IgD-negative memory B cell (primary cell): ENCODE measurements around the gene MAN1A1. TPM values are rescaled to one million over a fixed set of nuclear protein-coding genes. Genes with fewer than 3 reads are reported as not detected.
A peak's percentile ranks its signal among the peaks of the same experiment; 100 is the strongest.
"Not testable (repeated sequence)": the region's sequence is repeated elsewhere in the genome, so short reads cannot be mapped to it uniquely, and the experiment has no call there.

ENCODE experiments used
- H3K27ac Mint-ChIP-seq, 3 donors: one replicate each; pipeline ENCODE4 v1.8.0; 2020 to 2022; ENCODE audit warnings: mild to moderate bottlenecking in 3 of 3, mixed read lengths in 3 of 3, moderate library complexity in 1 of 3
- H3K27me3 Mint-ChIP-seq: one replicate; pipeline ENCODE4 v1.8.0; 2021; ENCODE audit warnings: mixed read lengths
- H3K36me3 Mint-ChIP-seq: one replicate; pipeline ENCODE4 v1.8.0; 2020; ENCODE audit warnings: mild to moderate bottlenecking, mixed read lengths
- H3K4me1 Mint-ChIP-seq, 3 donors: one replicate each; pipeline ENCODE4 v1.8.0; 2020 to 2022; ENCODE audit warnings: mixed read lengths in 3 of 3, mild to moderate bottlenecking in 1 of 3
- H3K4me3 Mint-ChIP-seq, 4 donors: one replicate each; pipeline ENCODE4 v1.8.0; 2020 to 2022; ENCODE audit warnings: mild to moderate bottlenecking in 4 of 4, mixed read lengths in 4 of 4, moderate library complexity in 3 of 4
- H3K9me3 Mint-ChIP-seq, 3 donors: one replicate each; pipeline ENCODE4 v1.8.0; 2020 to 2021; ENCODE audit warnings: mixed read lengths in 3 of 3, mild to moderate bottlenecking in 1 of 3
- polyA plus RNA-seq: library from polyadenylated mRNA; unstranded; fragments of 300-500 nt; fragmentation: Illumina TruSeq; gene quantifications from one replicate; pipeline ENCODE4 v1.2.3, GENCODE V29; 2021

MAN1A1 gene
- polyA plus RNA-seq, 1 donor from 2014 or later: 16.9 TPM

GRCh38 chr6:119157506-119157815 is 192.1 kb downstream of the MAN1A1 start:
- Mint-ChIP-seq H3K27ac (no peak overlapping the region), H3K9me3 (peaks cover 0 to 2% (median 0%) of the 10 kb centered on the region in 3 donors), H3K4me3 (no peak overlapping the region), H3K27me3 (peaks cover 4% of the 10 kb centered on the region), H3K36me3 (peaks cover 2% of the 10 kb centered on the region), H3K4me1 (peaks cover 0 to 5% (median 2%) of the 10 kb centered on the region in 3 donors)

GRCh38 chr6:119156757-119157505 is 192.6 kb downstream of the MAN1A1 start:
- no peak overlapping the region for H3K27ac Mint-ChIP-seq
- no peak overlapping the region for H3K4me3 Mint-ChIP-seq
- H3K36me3 Mint-ChIP-seq: no peaks in the 10 kb centered on the region
- no peaks in the 10 kb centered on the region for H3K9me3 Mint-ChIP-seq
- peaks cover 2% of the 10 kb centered on the region for H3K27me3 Mint-ChIP-seq
- H3K4me1 Mint-ChIP-seq: peaks cover 0 to 2% (median 0%) of the 10 kb centered on the region in 3 donors

- not testable (repeated sequence) for H3K4me1 Mint-ChIP-seq, H3K36me3 Mint-ChIP-seq, H3K4me3 Mint-ChIP-seq, H3K27ac Mint-ChIP-seq, H3K9me3 Mint-ChIP-seq, H3K27me3 Mint-ChIP-seq
These were observed 193.5 kb downstream of the MAN1A1 start for GRCh38 chr6:119156082-119156481.

- H3K27ac Mint-ChIP-seq: no peak overlapping the region
- H3K9me3 Mint-ChIP-seq: no peaks in the 10 kb centered on the region
- peaks cover 4% of the 10 kb centered on the region for H3K27me3 Mint-ChIP-seq
- no peak overlapping the region for H3K4me3 Mint-ChIP-seq
- H3K36me3 Mint-ChIP-seq: no peaks in the 10 kb centered on the region
- H3K4me1 Mint-ChIP-seq: peaks cover 0 to 2% (median 0%) of the 10 kb centered on the region in 3 donors
These were observed 197.4 kb downstream of the MAN1A1 start for GRCh38 chr6:119152187-119152586.

- no peak overlapping the region for H3K4me3 Mint-ChIP-seq
- peaks cover 0 to 2% (median 0%) of the 10 kb centered on the region in 3 donors for H3K4me1 Mint-ChIP-seq
- no peak overlapping the region for H3K27ac Mint-ChIP-seq
- H3K27me3 Mint-ChIP-seq: peaks cover 4% of the 10 kb centered on the region
- no peaks in the 10 kb centered on the region for H3K36me3 Mint-ChIP-seq
- H3K9me3 Mint-ChIP-seq: no peaks in the 10 kb centered on the region
These were observed 200.6 kb downstream of the MAN1A1 start for GRCh38 chr6:119148825-119149525.

- Mint-ChIP-seq H3K27me3 (peaks cover 4% of the 10 kb centered on the region), H3K4me1 (peaks cover 0 to 2% (median 0%) of the 10 kb centered on the region in 3 donors), H3K4me3 (no peak overlapping the region), H3K36me3 (no peaks in the 10 kb centered on the region), H3K9me3 (no peaks in the 10 kb centered on the region), H3K27ac (no peak overlapping the region)
These were observed 201.3 kb downstream of the MAN1A1 start for GRCh38 chr6:119148098-119148824.

GRCh38 chr6:119147101-119148053 is 202.2 kb downstream of the MAN1A1 start:
- peaks cover 2% of the 10 kb centered on the region for H3K27me3 Mint-ChIP-seq
- no peak overlapping the region for H3K4me3 Mint-ChIP-seq
- H3K9me3 Mint-ChIP-seq: no peaks in the 10 kb centered on the region
- H3K4me1 Mint-ChIP-seq: peaks cover 0 to 2% (median 0%) of the 10 kb centered on the region in 3 donors
- no peak overlapping the region for H3K27ac Mint-ChIP-seq
- H3K36me3 Mint-ChIP-seq: no peaks in the 10 kb centered on the region

GRCh38 chr6:119145111-119145510 is 204.4 kb downstream of the MAN1A1 start:
- no peaks in the 10 kb centered on the region for H3K9me3 Mint-ChIP-seq
- H3K36me3 Mint-ChIP-seq: no peaks in the 10 kb centered on the region
- no peak overlapping the region for H3K4me3 Mint-ChIP-seq
- no peak overlapping the region for H3K27ac Mint-ChIP-seq
- peaks cover 2% of the 10 kb centered on the region for H3K27me3 Mint-ChIP-seq
- H3K4me1 Mint-ChIP-seq: peaks cover 0 to 2% (median 0%) of the 10 kb centered on the region in 3 donors

- no peaks in the 10 kb centered on the region for H3K4me1 Mint-ChIP-seq
- H3K36me3 Mint-ChIP-seq: no peaks in the 10 kb centered on the region
- no peaks in the 10 kb centered on the region for H3K9me3 Mint-ChIP-seq
- no peak overlapping the region for H3K27ac Mint-ChIP-seq
- no peaks in the 10 kb centered on the region for H3K27me3 Mint-ChIP-seq
- no peak overlapping the region for H3K4me3 Mint-ChIP-seq
These were observed 206.9 kb downstream of the MAN1A1 start for GRCh38 chr6:119142637-119143036.

GRCh38 chr6:119142041-119142440 is 207.5 kb downstream of the MAN1A1 start:
- H3K9me3 Mint-ChIP-seq: no peaks in the 10 kb centered on the region
- no peak overlapping the region for H3K27ac Mint-ChIP-seq
- H3K4me1 Mint-ChIP-seq: peaks cover 0 to 3% (median 0%) of the 10 kb centered on the region in 3 donors
- no peak overlapping the region for H3K4me3 Mint-ChIP-seq
- H3K36me3 Mint-ChIP-seq: no peaks in the 10 kb centered on the region
- H3K27me3 Mint-ChIP-seq: no peaks in the 10 kb centered on the region

- no peaks in the 10 kb centered on the region for H3K9me3 Mint-ChIP-seq
These were observed 209.1 kb downstream of the MAN1A1 start for GRCh38 chr6:119140196-119141140.

GRCh38 chr6:119138906-119139541 is 210.5 kb downstream of the MAN1A1 start:
- H3K4me3 Mint-ChIP-seq: no peak overlapping the region
- H3K4me1 Mint-ChIP-seq: peaks cover 0 to 3% (median 0%) of the 10 kb centered on the region in 3 donors
- no peak overlapping the region for H3K27ac Mint-ChIP-seq
- no peaks in the 10 kb centered on the region for H3K27me3 Mint-ChIP-seq
- H3K9me3 Mint-ChIP-seq: no peaks in the 10 kb centered on the region
- no peaks in the 10 kb centered on the region for H3K36me3 Mint-ChIP-seq

More at GRCh38 chr6:119140196-119141140, 209.1 kb downstream of the MAN1A1 start:
- Mint-ChIP-seq H3K4me1 (peaks cover 0 to 3% (median 0%) of the 10 kb centered on the region in 3 donors), H3K36me3 (no peaks in the 10 kb centered on the region), H3K27me3 (no peaks in the 10 kb centered on the region), H3K4me3 (no peak overlapping the region), H3K27ac (peak overlapping the region in 1 of 3 donors; percentile 60)
